ENCODE results near the gene SPOUT1.
"Not testable (repeated sequence)": the region's sequence is repeated elsewhere in the genome, so short reads cannot be mapped to it uniquely, and the experiment has no call there.

The SPOUT1 gene, protein sequence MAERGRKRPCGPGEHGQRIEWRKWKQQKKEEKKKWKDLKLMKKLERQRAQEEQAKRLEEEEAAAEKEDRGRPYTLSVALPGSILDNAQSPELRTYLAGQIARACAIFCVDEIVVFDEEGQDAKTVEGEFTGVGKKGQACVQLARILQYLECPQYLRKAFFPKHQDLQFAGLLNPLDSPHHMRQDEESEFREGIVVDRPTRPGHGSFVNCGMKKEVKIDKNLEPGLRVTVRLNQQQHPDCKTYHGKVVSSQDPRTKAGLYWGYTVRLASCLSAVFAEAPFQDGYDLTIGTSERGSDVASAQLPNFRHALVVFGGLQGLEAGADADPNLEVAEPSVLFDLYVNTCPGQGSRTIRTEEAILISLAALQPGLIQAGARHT

DNA sequence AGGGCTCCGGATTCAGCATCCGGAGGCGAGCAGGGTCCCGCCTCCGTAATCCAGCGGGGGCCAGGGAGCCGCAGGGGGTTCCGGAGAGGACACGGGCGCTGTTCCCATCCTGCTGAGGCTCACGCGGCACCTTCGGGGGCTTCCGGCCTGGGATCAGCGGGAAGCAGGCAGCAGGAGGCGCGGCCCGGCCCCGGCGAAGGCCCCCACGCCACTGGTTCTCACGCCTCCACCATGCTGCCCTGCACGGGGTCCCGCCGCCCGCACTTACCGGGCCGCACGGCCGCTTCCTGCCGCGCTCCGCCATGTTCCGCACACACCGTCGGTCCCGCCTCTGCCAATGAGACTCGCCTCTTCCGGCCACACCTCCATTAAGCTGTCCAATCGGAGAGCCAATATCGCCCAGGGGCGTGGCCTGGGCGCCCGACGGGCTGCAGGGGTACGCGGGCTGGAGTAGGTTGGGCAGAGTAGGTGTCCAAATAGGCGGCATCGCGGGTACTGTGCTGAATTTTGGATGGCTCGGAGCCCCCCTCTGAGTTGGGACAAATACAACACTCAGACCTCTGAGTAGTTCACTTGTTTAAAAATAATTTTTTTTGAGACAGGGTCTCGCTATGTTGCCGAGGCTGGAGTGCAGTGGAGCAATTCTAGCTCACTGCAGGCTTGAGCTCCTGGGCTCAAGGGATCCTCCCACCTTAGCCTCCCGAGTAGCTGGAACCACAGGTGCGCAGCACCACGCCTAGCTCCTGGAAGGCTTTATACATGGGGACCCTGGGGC, at the start of gene SPOUT1:
SPOUT1 (minus strand) TSS at position 318 of the 775 bp plus-strand sequence; CDS start at position 304, 14 bp downstream.
- peak; percentile 94 to 96 for DNase-seq

DNA sequence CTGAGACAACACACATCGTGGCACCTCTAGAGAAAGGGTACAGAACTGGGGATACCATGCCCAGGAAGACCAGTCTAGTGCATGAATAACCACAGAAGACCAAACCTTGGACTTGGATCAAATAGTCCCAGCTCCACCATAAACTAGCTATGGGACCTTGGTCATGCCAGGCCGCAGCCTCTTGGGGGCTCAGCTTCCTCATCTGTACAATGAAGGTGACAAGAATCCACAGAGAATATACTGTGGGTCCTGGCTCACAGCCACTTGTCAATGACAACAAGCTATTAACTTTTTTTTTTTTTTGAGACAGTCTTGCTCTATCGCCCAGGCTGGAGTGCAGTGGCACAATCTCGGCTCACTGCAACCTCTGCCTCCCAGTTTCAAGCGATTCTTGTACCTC, 48.3 kb upstream of the SPOUT1 start:
- DNase-seq, result no peak

DNA sequence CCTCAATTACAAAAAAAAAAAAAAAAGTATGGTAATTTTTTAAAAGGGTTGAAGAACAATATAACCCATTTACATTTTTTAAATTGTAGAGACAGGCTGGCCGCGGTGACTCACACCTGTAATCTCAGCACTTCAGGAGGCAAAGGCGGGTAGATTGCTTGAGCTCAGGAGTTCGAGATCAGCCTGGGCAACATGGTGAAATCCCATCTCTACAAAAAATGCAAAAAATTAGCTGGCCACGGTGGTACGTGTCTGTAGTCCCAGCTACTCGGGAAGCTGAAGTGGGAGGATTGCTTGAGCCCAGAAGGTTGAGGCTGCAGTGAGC, 41.3 kb upstream of the SPOUT1 start:
- DNase-seq, result not testable (repeated sequence)

DNA sequence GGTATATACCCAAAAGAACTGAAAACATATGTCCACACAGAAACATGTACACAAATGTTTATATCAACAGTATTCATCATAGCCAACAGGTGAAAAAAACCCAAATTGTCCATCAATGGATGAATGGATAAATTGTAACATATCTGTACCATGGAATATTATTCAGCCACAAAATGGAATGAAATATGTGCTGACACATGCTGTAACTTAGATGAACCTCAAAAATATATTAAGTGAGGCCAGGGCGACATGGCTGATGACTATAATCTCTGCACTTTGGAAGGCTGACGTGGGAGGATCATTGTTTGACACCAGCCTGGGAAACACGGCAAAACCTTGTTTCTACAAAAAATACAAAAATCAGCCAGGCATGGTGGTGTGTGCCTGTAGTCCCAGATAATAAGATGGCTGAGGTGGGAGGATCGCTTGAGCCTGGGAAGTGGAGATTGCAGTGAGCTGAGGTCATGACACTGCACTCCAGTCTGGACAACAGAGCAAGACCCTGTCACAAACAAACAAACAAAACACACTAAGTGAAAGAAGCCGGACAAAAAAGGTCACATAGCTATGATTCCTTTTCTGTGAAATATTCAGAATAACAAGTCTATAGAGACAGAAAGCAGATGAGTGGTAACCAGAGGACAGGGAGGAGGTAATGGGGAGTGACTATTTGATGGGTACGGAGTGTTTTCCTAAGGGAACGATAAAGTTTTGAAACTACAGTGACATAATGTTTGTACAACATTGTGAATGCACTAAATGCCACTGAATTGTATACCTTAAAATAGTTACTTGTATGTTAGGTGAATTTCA, 40.7 kb upstream of the SPOUT1 start:
- no peak for DNase-seq

DNA sequence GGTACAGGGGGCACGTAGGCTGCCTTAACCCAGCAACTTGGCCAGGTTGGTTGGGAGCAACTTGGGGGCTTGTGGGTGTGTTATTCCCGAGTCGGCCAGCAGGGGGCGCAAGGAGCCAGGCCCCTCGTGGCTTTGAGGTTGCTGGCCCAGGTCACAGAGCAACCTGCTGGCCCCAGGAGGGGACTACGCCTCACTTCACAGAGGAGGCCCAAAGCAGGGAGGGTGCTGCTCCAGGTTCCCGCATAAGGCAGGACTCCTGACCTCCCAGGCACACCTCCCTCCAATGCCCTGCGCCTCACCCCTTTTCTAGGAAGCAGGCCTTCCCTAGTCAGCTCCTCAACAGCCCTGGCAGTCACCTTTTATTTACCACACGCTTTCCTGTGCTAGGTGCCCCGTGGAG, 34.1 kb upstream of the SPOUT1 start:
- peak; percentile 82 to 83 for DNase-seq

DNA sequence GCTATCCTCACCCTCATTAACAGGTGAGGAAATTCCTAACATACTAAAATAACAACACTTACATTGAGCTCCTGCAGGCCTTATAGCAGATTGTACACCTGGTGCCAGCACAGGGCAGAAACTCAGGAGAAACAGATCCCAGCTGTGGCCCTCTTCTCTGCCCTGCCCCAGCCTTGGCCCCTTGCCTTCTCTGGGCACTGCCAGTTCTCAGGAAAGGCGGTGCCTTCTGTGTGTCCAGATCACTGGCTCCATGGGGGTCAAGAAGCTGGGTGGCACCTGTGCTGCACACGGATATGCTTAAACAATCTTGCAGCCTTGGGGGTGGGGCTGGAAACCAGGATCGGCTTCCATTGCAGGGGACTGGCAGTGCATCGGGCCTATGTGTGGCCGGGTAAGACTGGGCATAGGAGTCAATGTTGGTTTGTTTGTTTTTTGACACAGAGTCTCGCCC, 32.8 kb upstream of the SPOUT1 start:
- DNase-seq, result no peak

DNA sequence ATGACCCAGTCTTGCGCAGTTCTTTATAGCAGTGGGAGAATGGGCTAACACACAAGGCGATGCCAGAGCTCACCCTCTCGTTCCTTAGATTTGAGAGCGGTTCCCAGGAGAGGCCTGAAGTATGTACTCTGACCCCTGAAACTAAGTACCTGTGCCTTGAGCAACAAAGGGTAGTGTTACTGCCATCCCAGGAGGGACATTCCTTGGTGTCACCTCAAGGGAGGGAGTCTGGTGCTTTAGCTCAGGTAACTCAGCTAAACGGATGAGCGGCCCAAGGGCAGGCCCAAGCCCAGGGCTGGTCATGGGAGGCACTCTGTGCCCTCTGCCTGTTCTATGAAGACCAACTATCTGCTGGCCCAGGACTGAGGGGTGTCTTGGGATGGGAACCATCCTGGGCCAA, 31.9 kb upstream of the SPOUT1 start:
- no peak for DNase-seq

DNA sequence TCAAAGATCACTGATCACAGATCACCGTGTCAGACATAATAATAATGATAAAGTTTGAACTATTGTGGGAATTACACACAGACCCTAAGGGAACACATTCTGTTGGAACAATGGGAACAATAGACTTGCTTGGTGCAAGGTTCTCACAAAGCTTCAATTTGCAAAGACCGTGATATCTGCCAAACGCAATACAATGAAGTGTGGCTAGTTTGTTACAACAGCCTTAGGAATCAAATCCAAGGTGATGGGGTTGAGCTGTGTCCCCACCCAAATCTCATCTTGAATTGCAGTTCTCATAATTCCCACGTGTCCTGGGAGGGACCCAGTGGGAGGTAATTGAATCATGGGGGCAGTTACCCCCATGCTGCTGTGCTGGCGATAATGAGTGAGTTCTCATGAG, 31.3 kb upstream of the SPOUT1 start:
- DNase-seq, result no peak

DNA sequence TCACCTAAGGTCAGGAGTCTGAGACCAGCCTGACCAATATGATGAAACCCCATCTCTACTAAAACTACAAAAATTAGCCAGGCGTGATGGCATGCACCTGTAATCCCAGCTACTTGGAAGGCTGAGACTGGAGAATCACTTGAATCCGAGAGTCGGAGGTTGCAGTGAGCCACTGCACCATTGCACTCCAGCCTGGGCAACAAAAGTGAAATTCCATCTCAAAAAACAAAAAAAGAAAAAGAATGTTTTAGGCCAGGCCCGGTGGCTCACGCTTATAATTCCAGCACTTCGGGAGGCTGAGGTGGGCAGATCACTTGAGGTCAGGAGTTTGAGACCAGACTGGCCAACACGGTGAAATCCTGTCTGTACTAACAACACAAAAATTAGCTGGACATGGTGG, 28.9 kb upstream of the SPOUT1 start:
- DNase-seq, result not testable (repeated sequence)

DNA sequence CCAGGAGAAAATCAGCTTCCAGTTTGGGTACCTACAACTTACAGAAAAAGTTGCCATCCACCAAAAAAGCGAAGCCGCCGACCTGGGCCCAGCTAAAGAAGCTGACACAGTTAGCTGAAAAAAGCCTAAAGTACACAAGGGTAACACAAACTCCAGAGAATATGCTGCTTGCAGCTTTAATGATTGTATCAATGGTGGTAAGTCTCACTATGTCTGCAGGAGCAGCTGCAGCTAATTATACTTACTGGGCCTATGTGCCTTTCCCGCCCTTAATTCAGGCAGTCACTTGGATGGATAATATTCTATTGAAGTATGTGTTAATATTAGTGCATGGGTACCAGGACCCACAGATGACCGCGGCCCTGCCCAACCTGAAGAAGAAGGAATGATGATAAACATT, 24.9 kb upstream of the SPOUT1 start:
- not testable (repeated sequence) for DNase-seq

DNA sequence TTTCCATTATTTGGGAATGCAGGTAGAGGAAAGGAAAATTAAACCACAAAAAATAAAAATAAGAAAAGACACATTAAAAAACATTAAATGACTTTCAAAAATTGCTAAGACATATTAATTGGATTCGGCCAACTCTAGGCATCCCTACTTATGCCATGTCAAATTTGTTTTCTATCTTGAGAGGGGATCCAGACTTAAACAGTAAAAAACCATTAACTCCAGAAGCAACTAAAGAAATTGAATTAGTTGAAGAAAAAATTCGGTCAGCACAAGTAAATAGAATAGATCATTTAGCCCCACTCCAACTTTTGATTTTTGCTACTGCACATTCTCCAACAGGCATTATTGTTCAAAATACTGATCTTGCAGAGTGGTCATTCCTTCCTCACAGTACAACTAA, 23.1 kb upstream of the SPOUT1 start:
- DNase-seq, result not testable (repeated sequence)

DNA sequence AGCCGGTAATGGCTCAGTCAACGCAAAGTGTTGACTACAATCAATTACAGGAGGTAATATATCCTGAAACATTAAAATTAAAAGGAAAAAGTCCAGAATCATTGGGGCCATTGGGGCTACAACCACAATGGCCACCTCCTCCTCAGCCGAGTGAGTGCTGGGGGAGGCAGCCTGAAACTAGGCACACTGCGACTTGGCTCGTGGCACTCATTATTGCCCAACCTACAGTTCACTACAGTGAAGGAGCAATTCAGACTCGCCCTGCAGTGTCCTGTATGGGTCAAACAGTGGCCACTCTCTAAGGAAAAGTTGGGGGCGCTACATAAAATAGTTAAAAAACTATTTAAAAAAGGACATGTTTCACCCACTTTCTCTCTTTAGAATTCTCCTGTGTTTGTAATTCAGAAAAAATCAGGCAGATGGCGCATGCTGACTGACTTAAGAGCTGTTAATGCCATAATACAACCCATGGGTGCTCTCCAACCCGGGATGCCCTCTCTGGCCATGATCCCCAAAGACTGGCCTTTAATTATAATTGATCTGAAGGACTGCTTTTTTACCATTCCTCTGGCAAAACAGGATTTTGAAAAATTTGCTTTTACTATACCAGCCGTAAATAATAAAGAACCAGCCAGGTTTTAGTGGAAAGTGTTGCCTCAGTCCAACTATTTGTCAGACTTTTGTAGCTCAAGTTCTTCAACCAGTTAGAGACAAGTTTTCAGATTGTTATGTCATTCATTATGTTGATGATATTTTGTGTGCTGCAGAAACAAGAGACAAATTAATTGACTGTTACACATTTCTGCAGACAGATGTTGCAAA, 22.4 kb upstream of the SPOUT1 start:
- DNase-seq, result peak in 1 of 2 donors; percentile 27

DNA sequence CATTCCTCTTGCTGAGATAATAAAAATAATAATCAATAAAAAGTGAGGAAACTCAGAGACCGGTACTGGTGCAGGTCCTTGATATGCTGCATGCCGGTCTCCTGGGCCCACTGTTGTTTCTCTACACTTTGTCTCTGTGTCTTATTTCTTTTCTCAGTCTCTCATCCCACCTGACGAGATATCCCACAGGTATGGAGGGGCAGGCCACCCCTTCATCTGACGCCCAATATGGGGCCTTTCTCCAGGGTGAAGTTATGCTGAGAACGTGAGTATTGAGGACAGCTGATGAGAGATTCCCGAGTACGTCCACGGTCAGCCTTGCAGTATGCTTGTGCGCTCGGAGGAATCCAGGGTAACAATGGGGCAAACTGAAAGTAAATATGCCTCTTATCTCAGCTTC, 21.4 kb upstream of the SPOUT1 start:
- DNase-seq, result not testable (repeated sequence)

DNA sequence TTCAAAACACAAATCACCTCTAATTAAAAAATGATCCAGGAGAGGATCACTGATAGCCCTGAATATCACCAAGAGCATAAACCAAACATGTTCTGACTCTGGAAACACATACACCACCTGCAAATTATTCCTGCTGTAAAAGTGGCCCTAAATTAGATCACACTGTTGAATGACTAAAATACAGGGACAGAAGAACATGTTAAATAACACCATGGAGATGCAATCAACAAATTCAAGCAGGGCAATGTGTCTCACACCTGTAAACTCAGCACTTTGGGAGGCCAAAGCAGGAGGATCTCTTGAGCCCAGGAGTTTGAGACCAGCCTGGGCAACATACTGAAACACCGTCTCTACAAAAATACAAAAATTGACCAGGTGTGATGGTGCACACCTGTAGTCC, 18.2 kb upstream of the SPOUT1 start:
- no peak for DNase-seq

DNA sequence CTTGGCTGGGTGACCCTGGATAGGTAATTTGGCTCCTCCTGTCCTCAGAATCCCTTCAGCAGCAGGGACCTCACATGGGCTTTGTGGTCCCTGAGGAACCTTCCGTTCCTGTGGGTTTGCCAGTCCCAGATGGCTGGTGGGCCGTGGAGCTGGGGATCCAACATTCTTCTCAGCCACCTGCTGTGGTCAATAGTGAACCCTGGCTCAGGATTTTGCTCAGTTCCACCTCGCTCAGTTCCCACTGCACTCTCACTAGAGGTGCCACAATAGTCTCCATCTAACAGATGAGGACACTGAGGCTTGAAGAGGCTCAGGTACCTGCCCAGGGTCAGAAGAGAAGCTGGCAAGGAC, 17.1 kb upstream of the SPOUT1 start:
- no peak for DNase-seq

DNA sequence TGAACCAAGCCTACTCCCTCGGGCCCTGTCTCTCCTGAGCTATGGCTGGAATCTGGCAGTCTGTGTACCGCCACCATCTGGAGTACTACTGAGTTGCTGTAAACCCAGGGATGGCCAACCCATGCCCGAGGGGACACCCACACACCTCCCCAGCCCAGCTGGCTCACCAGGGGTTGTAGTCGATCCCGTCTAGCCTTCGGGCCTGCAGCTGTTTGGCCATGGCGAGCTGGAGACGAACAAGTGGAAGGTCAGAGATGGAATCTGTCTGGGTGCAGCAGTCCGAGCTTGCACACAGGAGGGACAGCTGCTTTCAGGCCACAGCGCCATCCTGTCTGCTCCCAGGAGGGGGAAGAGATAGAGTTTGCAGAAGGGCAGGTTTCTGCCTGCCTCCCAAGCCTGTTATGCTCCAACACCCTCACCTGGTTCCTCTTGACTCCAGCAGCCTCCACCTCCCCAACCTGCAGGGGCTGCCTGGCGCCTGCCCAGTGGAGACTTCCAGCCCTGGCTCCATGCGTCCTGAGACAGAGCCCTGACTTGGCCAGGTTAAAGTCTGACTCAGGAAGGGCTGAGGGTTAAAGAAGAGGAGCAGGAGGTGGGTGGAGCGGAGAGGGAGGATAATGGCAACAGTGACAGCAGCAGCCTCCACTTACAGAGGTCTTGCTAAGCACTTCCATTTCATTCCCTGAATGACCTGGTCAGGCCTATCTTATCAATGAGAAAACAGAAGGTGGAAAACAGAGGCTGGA, 15.8 kb upstream of the SPOUT1 start:
- DNase-seq, result no peak

DNA sequence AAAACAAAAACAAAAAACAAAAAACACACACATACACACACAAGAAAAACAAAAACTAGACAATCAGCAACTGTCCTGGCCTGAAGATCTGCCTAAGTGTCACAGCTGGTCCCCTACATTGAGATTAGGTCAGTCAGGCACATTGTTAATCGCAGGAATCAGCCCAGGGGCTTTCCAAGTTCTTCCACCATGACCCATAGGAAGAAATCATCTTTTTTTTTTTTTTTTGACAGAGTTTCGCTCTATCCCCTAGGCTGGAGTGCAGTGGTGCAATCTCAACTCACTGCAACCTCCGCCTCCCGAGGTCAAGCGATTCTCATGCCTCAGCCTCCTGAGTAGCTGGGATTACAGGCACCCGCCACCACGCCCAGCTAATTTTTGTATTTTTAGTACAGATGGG, 13.6 kb upstream of the SPOUT1 start:
- DNase-seq, result not testable (repeated sequence)

DNA sequence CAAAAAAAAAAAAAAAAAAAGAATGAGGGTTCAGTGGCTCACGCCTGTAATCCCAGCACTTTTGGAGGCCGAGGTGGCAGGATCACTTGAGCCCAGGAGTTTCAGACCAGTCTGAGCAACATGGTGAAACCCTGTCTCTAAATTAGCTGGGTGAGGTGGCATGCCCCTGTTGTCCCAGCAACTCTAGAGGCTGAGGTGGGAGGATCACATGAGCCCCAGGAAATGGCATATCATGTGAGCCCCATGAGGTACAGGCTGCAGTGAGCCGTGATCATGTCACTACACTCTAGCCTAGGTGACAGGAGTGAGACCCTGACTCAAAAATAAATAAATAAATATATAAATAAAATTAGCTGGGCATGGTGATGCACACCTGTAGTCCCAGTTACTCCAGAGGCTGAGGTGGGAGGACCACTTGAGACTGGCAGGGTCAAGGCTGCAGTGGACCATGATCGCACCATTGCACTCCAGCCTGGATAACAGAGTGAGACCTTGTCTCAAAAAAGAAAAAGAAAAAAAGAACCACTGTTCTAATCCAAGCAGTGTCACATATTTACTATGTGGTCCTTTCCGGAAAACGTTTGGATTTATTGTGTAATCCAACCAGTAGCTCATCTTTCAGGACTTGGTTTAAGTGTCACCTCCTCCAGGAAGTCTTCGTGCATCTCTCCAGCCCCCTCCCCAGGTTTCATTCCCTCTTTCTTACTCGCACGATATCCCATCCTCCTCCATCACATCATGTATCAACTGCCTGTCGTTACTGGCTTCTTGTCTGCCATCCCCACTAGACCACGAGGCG, 12.3 kb upstream of the SPOUT1 start:
- no peak for DNase-seq

DNA sequence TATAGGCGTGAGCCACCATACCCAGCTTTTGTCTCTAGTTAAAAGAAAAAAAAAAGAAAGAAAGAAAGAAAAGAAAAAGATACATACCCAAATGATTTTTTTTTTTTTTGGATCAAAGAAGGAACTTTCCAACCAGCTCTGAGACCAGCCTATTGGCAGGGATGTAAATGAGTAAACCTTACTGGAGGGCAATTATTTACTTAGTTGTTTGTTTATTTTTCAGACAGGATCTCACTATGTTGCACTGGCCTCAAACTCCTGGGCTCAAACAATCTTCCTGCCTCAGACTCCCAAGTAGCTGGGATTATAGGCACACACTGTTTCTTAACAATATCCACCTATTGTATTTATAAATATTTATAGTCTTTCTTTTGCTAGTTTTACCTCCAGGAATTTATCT, 10.9 kb upstream of the SPOUT1 start:
- no peak for DNase-seq

DNA sequence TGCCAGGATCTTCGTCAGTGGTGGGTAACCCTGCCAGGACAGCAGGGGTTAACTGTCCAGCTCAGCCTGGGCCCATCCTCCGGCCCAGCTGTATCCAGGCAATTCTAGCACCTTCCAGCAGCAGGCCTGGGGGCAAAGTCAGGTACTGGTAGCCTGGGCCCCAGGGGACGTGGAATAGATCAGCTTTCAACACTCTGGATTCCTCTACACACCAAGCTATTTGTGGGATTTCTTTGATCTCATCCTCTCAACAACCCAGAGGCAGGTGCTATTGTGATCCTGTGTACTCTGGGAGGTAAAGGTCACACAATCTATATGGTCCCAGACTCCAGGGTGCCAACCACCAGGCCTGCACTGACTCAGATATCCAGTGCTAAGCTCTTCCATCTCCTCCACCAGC, 8.7 kb upstream of the SPOUT1 start:
- no peak for DNase-seq
